ENCODE data around the gene AP2A1. TPM values are rescaled to one million over a fixed set of nuclear protein-coding genes. Genes with fewer than 3 reads are reported as not detected.

AP2A1 gene
- total RNA-seq, 1 experiment from 2014 or later = 119 TPM

- TF ChIP-seq AFF4 (CRISPR knock-in tag; IDR thresholded peaks at IDR 0.05; ENCODE audit: borderline replicate concordance) (no peak), ZNF532 (CRISPR knock-in tag; IDR thresholded peaks at IDR 0.05; ENCODE audit: borderline replicate concordance) (no peak), MXD4 (CRISPR knock-in tag; IDR thresholded peaks at IDR 0.05; ENCODE audit: borderline replicate concordance) (no peak), ZNF219 (CRISPR knock-in tag; IDR thresholded peaks at IDR 0.05; ENCODE audit: borderline replicate concordance) (no peak), ZNF138 (CRISPR knock-in tag; conservative IDR thresholded peaks at IDR 0.05) (no peak; the same call in 1 of the 2 replicates), E2F4 (CRISPR knock-in tag; IDR thresholded peaks at IDR 0.05; ENCODE audit: borderline replicate concordance, low read depth) (no peak), ZNF121 (CRISPR knock-in tag; IDR thresholded peaks at IDR 0.05) (no peak), PREB (CRISPR knock-in tag; IDR thresholded peaks at IDR 0.05; ENCODE audit: borderline replicate concordance) (no peak), MAX (CRISPR knock-in tag; IDR thresholded peaks at IDR 0.05) (peak; percentile 70), ZNF281 (CRISPR knock-in tag; IDR thresholded peaks at IDR 0.05) (no peak), TCF7 (CRISPR knock-in tag; IDR thresholded peaks at IDR 0.05; ENCODE audit: low read depth) (no peak), FOXP4 (CRISPR knock-in tag; IDR thresholded peaks at IDR 0.05) (0 out of 2 replicates have a peak, but pooled peaks have one; percentile 42), NR2C2 (CRISPR knock-in tag; IDR thresholded peaks at IDR 0.05) (no peak)
Observed at GRCh38 chr19:49817964-49818648, 51.3 kb downstream of the AP2A1 start, which contains the start of gene MED25 (continued).
